ENCODE measurements around the gene EHMT1.
A peak's percentile ranks its signal among the peaks of the same experiment; 100 is the strongest.

EHMT1 gene

DNA sequence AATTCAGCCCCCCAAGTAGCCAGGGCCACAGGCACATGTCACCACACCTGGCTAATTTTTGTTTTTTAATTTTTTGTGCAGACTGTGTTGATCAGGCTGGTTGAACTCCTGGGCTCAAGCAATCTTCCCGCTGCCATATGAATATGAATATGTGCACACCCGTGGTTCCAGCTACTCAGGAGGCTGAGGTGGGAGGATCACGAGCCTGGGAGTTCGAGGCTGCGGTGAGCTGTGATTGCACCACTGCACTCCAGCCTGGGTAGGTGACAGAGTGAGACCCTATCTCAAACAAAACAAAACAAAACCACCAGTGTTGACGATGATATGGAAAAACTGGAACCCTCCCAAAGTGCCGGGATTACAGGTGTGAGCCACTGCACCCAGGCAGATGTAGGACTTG is 32.0 kb downstream of the EHMT1 start:
- no peaks in the 10 kb centered on the region for H3K9me3 ChIP-seq (ENCODE audit: control extremely low read depth in 1 of 5, control insufficient read depth in 4 of 5, insufficient read depth in 2 of 5, low read depth in 1 of 5, low read length in 4 of 5)
- POLR2A ChIA-PET: no interaction called here

DNA sequence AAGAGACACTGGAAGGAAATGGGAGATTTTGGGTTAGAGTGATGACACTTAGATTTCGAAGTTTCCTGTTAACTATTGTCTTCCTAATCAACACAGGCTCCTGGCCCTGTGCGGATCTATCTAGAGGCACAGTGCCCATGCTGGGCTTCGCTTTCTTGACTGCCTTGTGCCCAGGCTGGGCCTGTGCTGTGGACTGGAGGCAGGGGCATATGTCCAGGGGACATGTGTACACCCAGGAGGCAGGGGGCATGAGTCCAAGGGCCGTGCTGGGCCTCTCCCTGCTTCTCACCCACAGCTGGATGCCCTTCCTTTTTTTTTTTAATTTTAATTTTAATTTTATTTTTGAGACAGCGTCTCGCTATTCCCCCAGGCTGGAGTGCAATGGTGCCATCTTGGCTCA is 37.6 kb downstream of the EHMT1 start:
- no peak for DNase-seq
- Histone ChIP-seq H3K36me3 (ENCODE audit: control insufficient read depth in 4 of 4, insufficient read depth in 4 of 4, low read length in 3 of 4) (peaks cover 0 to 24% (median 8%) of the 10 kb centered on the region in 4 experiments), H3K27me3 (replicated peaks in 2 of 5; ENCODE audit: control insufficient read depth in 4 of 5, insufficient read depth in 5 of 5, low read length in 4 of 5) (no peaks in the 10 kb centered on the region), H3K9me3 (ENCODE audit: control extremely low read depth in 1 of 5, control insufficient read depth in 4 of 5, insufficient read depth in 2 of 5, low read depth in 1 of 5, low read length in 4 of 5) (no peaks in the 10 kb centered on the region), H3K4me3 (ENCODE audit: control insufficient read depth in 1 of 7, extremely low read depth in 1 of 7, insufficient read depth in 4 of 7, low read depth in 2 of 7, low read length in 6 of 7) (no peak overlapping the region), H3K27ac (ENCODE audit: insufficient read depth in 1 of 2, low read depth in 1 of 2, low read length in 2 of 2, poor library complexity in 1 of 2, severe bottlenecking in 2 of 2) (no peak overlapping the region), H3K4me1 (ENCODE audit: control extremely low read depth in 1 of 4, control insufficient read depth in 4 of 4, insufficient read depth in 4 of 4, low read length in 3 of 4) (peaks cover 0 to 9% (median 6%) of the 10 kb centered on the region in 4 experiments)
- ChIA-PET POLR2A (interaction anchor here (1.5 kb wide), 1 partner anchor 8 kb away, joined by 5 read pairs; no protein-coding TSS in a partner anchor), CTCF (interaction anchor here (1.4 to 1.5 kb wide), 2 partner anchors 10 to 14 kb away, joined by 3 to 6 read pairs; no protein-coding TSS in a partner anchor)
- WGBS (ENCODE audit: insufficient coverage): no CpG with 5 or more reads among the region's 6 CpGs

More for the DNA sequence above, 32.0 kb downstream of the EHMT1 start:
- H3K4me3 ChIP-seq (ENCODE audit: control insufficient read depth in 1 of 7, extremely low read depth in 1 of 7, insufficient read depth in 4 of 7, low read depth in 2 of 7, low read length in 6 of 7): no peak overlapping the region
- H3K27me3 ChIP-seq (replicated peaks in 2 of 5; ENCODE audit: control insufficient read depth in 4 of 5, insufficient read depth in 5 of 5, low read length in 4 of 5): no peaks in the 10 kb centered on the region
- CTCF ChIA-PET: interaction anchor here (1.1 to 1.8 kb wide), 2 partner anchors 10 to 17 kb away, joined by 3 to 5 read pairs; no protein-coding TSS in a partner anchor
- 97% methylated on average over 6 of the region's 7 CpGs for WGBS (ENCODE audit: insufficient coverage)
- H3K36me3 ChIP-seq (ENCODE audit: control insufficient read depth in 4 of 4, insufficient read depth in 4 of 4, low read length in 3 of 4): peaks cover 5 to 40% (median 9%) of the 10 kb centered on the region in 4 experiments
- no peak overlapping the region for H3K27ac ChIP-seq (ENCODE audit: insufficient read depth in 1 of 2, low read depth in 1 of 2, low read length in 2 of 2, poor library complexity in 1 of 2, severe bottlenecking in 2 of 2)
- DNase-seq: no peak
- peaks cover 3 to 30% (median 23%) of the 10 kb centered on the region in 4 experiments for H3K4me1 ChIP-seq (ENCODE audit: control extremely low read depth in 1 of 4, control insufficient read depth in 4 of 4, insufficient read depth in 4 of 4, low read length in 3 of 4)

DNA sequence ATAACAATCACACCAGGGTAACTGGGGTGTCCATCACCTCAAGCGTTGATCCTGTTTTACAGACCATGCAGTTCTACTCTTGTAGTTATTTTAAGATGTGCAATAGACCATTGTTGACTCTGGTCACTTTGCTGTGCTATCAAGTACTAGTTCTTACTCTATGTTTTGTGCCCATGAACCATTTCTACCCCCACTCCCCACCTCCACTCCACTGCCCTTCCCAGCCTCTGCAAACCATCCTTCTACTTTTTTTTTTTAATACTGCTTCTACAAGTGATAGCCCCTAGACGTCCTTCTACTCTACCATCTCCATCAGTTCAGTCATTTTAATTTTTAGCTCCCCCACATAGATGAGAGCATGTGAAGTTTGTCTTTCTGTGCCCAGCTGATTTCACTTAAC is 38.8 kb downstream of the EHMT1 start:
- CTCF ChIA-PET: interaction anchor here (0.6 to 1.6 kb wide), 3 partner anchors 10 to 31 kb away, joined by 3 to 7 read pairs (median 3); no protein-coding TSS in a partner anchor
- DNase-seq: no peak
- peaks cover 0 to 16% (median 8%) of the 10 kb centered on the region in 4 experiments for H3K36me3 ChIP-seq (ENCODE audit: control insufficient read depth in 4 of 4, insufficient read depth in 4 of 4, low read length in 3 of 4)
- 100% methylated on average over 2 of the region's 2 CpGs for WGBS (ENCODE audit: insufficient coverage)
- H3K4me3 ChIP-seq (ENCODE audit: control insufficient read depth in 1 of 7, extremely low read depth in 1 of 7, insufficient read depth in 4 of 7, low read depth in 2 of 7, low read length in 6 of 7): no peak overlapping the region
- no peaks in the 10 kb centered on the region for H3K27me3 ChIP-seq (replicated peaks in 2 of 5; ENCODE audit: control insufficient read depth in 4 of 5, insufficient read depth in 5 of 5, low read length in 4 of 5)
- H3K27ac ChIP-seq (ENCODE audit: insufficient read depth in 1 of 2, low read depth in 1 of 2, low read length in 2 of 2, poor library complexity in 1 of 2, severe bottlenecking in 2 of 2): no peak overlapping the region
- POLR2A ChIA-PET: no interaction called here
- no peaks in the 10 kb centered on the region for H3K9me3 ChIP-seq (ENCODE audit: control extremely low read depth in 1 of 5, control insufficient read depth in 4 of 5, insufficient read depth in 2 of 5, low read depth in 1 of 5, low read length in 4 of 5)
- H3K4me1 ChIP-seq (ENCODE audit: control extremely low read depth in 1 of 4, control insufficient read depth in 4 of 4, insufficient read depth in 4 of 4, low read length in 3 of 4): peaks cover 0 to 9% (median 6%) of the 10 kb centered on the region in 4 experiments

DNA sequence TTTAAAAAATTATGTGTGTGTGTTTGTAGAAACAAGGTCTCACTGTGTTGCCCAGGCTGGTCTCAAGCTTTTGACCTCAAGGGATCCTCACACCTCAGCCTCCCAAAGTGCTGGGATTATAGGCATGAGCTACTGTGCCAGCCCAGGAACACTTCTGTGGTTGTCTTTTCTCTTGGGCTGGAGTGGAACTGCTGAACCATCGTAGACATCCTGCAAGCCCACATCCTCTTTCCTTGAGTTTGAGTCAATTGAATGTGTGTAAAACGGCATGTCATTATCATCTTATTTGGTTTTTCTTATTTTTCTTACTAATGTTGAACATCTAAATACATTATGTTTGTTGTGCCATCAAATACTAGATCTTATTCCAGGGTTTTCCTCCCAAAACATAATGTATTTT is 40.0 kb downstream of the EHMT1 start:
- no CpG with 5 or more reads among the region's 2 CpGs for WGBS (ENCODE audit: insufficient coverage)
- H3K4me1 ChIP-seq (ENCODE audit: control extremely low read depth in 1 of 4, control insufficient read depth in 4 of 4, insufficient read depth in 4 of 4, low read length in 3 of 4): peaks cover 0 to 9% (median 6%) of the 10 kb centered on the region in 4 experiments
- H3K4me3 ChIP-seq (ENCODE audit: control insufficient read depth in 1 of 7, extremely low read depth in 1 of 7, insufficient read depth in 4 of 7, low read depth in 2 of 7, low read length in 6 of 7): peak overlapping the region in 1 of 7 experiments; percentile 13
- no peaks in the 10 kb centered on the region for H3K27me3 ChIP-seq (replicated peaks in 2 of 5; ENCODE audit: control insufficient read depth in 4 of 5, insufficient read depth in 5 of 5, low read length in 4 of 5)
- CTCF ChIA-PET: interaction anchor here (1.1 to 1.6 kb wide), 3 partner anchors 11 to 15 kb away, joined by 3 to 7 read pairs (median 3); no protein-coding TSS in a partner anchor
- no peak overlapping the region for H3K27ac ChIP-seq (ENCODE audit: insufficient read depth in 1 of 2, low read depth in 1 of 2, low read length in 2 of 2, poor library complexity in 1 of 2, severe bottlenecking in 2 of 2)
- POLR2A ChIA-PET: interaction anchor here (0.7 kb wide), 1 partner anchor 453 kb away, joined by 4 read pairs; no protein-coding TSS in a partner anchor
- peak in 2 of 3 donors; percentile 54 to 63 for DNase-seq
- peaks cover 0 to 17% (median 5%) of the 10 kb centered on the region in 4 experiments for H3K36me3 ChIP-seq (ENCODE audit: control insufficient read depth in 4 of 4, insufficient read depth in 4 of 4, low read length in 3 of 4)
- no peaks in the 10 kb centered on the region for H3K9me3 ChIP-seq (ENCODE audit: control extremely low read depth in 1 of 5, control insufficient read depth in 4 of 5, insufficient read depth in 2 of 5, low read depth in 1 of 5, low read length in 4 of 5)

DNA sequence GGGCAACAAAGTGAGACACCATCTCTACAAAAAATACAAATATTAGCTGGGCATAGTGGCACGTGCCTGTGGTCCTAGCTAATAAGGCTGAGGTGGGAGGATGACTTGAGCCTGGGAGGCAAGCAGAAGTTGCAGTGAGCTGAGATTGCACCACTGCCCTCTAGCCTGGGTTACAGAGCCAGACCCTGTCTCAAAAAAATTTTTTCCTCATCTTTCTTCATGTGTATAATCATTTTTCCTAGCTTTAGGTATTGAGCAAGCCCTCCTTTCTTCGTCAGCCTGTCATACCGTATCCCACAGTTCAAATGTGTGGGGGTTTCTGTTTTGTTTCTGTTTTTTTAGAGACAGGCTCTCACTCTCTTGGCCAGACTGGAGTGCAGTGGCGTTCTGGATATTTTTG is 41.3 kb downstream of the EHMT1 start:
- Histone ChIP-seq H3K27me3 (replicated peaks in 2 of 5; ENCODE audit: control insufficient read depth in 4 of 5, insufficient read depth in 5 of 5, low read length in 4 of 5) (no peaks in the 10 kb centered on the region), H3K4me3 (ENCODE audit: control insufficient read depth in 1 of 7, extremely low read depth in 1 of 7, insufficient read depth in 4 of 7, low read depth in 2 of 7, low read length in 6 of 7) (no peak overlapping the region), H3K4me1 (ENCODE audit: control extremely low read depth in 1 of 4, control insufficient read depth in 4 of 4, insufficient read depth in 4 of 4, low read length in 3 of 4) (peaks cover 0 to 9% (median 6%) of the 10 kb centered on the region in 4 experiments), H3K9me3 (ENCODE audit: control extremely low read depth in 1 of 5, control insufficient read depth in 4 of 5, insufficient read depth in 2 of 5, low read depth in 1 of 5, low read length in 4 of 5) (no peaks in the 10 kb centered on the region), H3K27ac (ENCODE audit: insufficient read depth in 1 of 2, low read depth in 1 of 2, low read length in 2 of 2, poor library complexity in 1 of 2, severe bottlenecking in 2 of 2) (no peak overlapping the region), H3K36me3 (ENCODE audit: control insufficient read depth in 4 of 4, insufficient read depth in 4 of 4, low read length in 3 of 4) (peaks cover 0 to 13% (median 4%) of the 10 kb centered on the region in 4 experiments)
- DNase-seq: no peak
- ChIA-PET POLR2A (no interaction called here), CTCF (interaction anchor here (1.5 to 1.9 kb wide), 2 partner anchors 12 kb away, joined by 3 to 8 read pairs; no protein-coding TSS in a partner anchor)
- whole genome bisulfite sequencing (ENCODE audit: insufficient coverage): 100% methylated on average over 1 of the region's 4 CpGs

DNA sequence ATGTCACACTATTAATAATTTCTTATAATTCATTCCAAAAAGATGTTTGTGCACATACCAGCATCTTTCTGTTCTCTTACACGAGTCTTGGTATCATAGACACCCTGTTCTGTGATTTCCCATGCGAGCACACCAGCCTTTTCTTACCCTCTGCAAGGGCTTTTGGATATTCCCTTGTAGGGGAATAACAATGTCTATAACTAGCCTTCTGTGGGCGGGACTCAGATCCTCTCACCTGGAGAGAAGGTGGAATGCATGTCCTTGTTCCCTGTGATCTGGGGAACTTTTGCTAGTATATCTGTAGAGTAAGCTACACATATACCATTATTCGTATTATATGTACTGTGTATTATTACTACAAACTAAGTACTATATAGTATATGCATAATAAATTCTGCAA is 44.8 kb downstream of the EHMT1 start:
- CTCF ChIA-PET: interaction anchor here (0.6 to 1.9 kb wide), 2 partner anchors 27 to 72 kb away, joined by 3 to 9 read pairs; no protein-coding TSS in a partner anchor
- H3K4me3 ChIP-seq (ENCODE audit: control insufficient read depth in 1 of 7, extremely low read depth in 1 of 7, insufficient read depth in 4 of 7, low read depth in 2 of 7, low read length in 6 of 7): no peak overlapping the region

DNA sequence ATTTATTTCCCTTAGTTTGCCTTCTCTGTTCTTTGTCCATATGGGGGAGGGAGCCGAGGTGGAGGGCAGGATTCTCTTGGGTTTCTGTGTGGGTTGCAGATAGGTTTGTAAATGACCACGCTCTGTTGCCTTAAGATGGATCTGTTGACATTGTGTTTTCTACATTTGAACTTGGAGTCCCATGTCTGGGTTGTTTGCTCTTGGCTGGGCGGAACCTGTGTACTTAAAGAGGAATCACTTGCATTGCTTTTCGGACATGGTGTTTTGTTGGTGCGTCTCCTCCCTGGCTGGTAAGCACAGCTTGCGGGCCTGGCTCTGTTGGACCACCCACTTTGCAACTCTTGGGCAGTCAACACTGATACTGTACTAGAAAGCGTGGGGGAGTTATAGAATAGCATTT is 45.9 kb downstream of the EHMT1 start:
- DNase-seq: no peak
- Histone ChIP-seq H3K27ac (ENCODE audit: insufficient read depth in 1 of 2, low read depth in 1 of 2, low read length in 2 of 2, poor library complexity in 1 of 2, severe bottlenecking in 2 of 2) (no peak overlapping the region), H3K36me3 (ENCODE audit: control insufficient read depth in 4 of 4, insufficient read depth in 4 of 4, low read length in 3 of 4) (peaks cover 0 to 27% (median 6%) of the 10 kb centered on the region in 4 experiments), H3K27me3 (replicated peaks in 2 of 5; ENCODE audit: control insufficient read depth in 4 of 5, insufficient read depth in 5 of 5, low read length in 4 of 5) (no peaks in the 10 kb centered on the region), H3K9me3 (ENCODE audit: control extremely low read depth in 1 of 5, control insufficient read depth in 4 of 5, insufficient read depth in 2 of 5, low read depth in 1 of 5, low read length in 4 of 5) (no peaks in the 10 kb centered on the region), H3K4me1 (ENCODE audit: control extremely low read depth in 1 of 4, control insufficient read depth in 4 of 4, insufficient read depth in 4 of 4, low read length in 3 of 4) (peaks cover 3 to 23% (median 20%) of the 10 kb centered on the region in 4 experiments), H3K4me3 (ENCODE audit: control insufficient read depth in 1 of 7, extremely low read depth in 1 of 7, insufficient read depth in 4 of 7, low read depth in 2 of 7, low read length in 6 of 7) (no peak overlapping the region)
- ChIA-PET CTCF (interaction anchor here (0.8 to 1.9 kb wide), 2 partner anchors 26 to 30 kb away, joined by 3 to 9 read pairs; no protein-coding TSS in a partner anchor), POLR2A (interaction anchor here (1.0 kb wide), 1 partner anchor 8 kb away, joined by 5 read pairs; no protein-coding TSS in a partner anchor)
- 100% methylated on average over 3 of the region's 7 CpGs for WGBS (ENCODE audit: insufficient coverage)

More for the DNA sequence above, 44.8 kb downstream of the EHMT1 start:
- 100% methylated on average over 1 of the region's 4 CpGs for WGBS (ENCODE audit: insufficient coverage)
- no peak overlapping the region for H3K27ac ChIP-seq (ENCODE audit: insufficient read depth in 1 of 2, low read depth in 1 of 2, low read length in 2 of 2, poor library complexity in 1 of 2, severe bottlenecking in 2 of 2)
- peaks cover 0 to 20% (median 2%) of the 10 kb centered on the region in 4 experiments for H3K36me3 ChIP-seq (ENCODE audit: control insufficient read depth in 4 of 4, insufficient read depth in 4 of 4, low read length in 3 of 4)
- no peak for DNase-seq
- H3K9me3 ChIP-seq (ENCODE audit: control extremely low read depth in 1 of 5, control insufficient read depth in 4 of 5, insufficient read depth in 2 of 5, low read depth in 1 of 5, low read length in 4 of 5): no peaks in the 10 kb centered on the region
- H3K4me1 ChIP-seq (ENCODE audit: control extremely low read depth in 1 of 4, control insufficient read depth in 4 of 4, insufficient read depth in 4 of 4, low read length in 3 of 4): peaks cover 3 to 28% (median 22%) of the 10 kb centered on the region in 4 experiments
- POLR2A ChIA-PET: no interaction called here
- no peaks in the 10 kb centered on the region for H3K27me3 ChIP-seq (replicated peaks in 2 of 5; ENCODE audit: control insufficient read depth in 4 of 5, insufficient read depth in 5 of 5, low read length in 4 of 5)
